Thyroid gland (tissue), 4 donors: ENCODE data around the gene MGMT. TPM values are rescaled to one million over a fixed set of nuclear protein-coding genes. Genes with fewer than 3 reads are reported as not detected.

Experiments used
- DNase-seq, 2 donors: peaks; one replicate each; pipeline ENCODE4 v3.0.0-alpha.2; 2019
- H3K27ac ChIP-seq, 3 donors: fragments of 200-600 bp; sonication (generic); 1 replicate in 2 of 3; 2 replicates in 1 of 3; pipeline ENCODE4 v1.5.1; 2016 to 2019; ENCODE audit warnings: mild to moderate bottlenecking in 1 of 3, moderate library complexity in 1 of 3
- H3K27me3 ChIP-seq: fragments of 200-600 bp; sonication (generic); one replicate; pipeline ENCODE4 v1.5.1; 2019
- H3K36me3 ChIP-seq, 2 donors: fragments of 200-600 bp; sonication (generic); one replicate each; pipeline ENCODE4 v1.5.1; 2016 to 2019
- H3K4me1 ChIP-seq, 2 donors: fragments of 200-600 bp; sonication (generic); one replicate each; pipeline ENCODE4 v1.5.1; 2017 to 2019
- H3K4me3 ChIP-seq, 3 donors: fragments of 200-600 bp; sonication (generic); replicated peaks in 1 of 3; 1 replicate in 2 of 3; 2 replicates in 1 of 3; pipeline ENCODE4 v1.5.1; 2016; ENCODE audit warnings: mild to moderate bottlenecking in 1 of 3
- H3K9me3 ChIP-seq: fragments of 200-600 bp; sonication (generic); one replicate; pipeline ENCODE4 v1.5.1; 2017
- CTCF ChIP-seq, 6 experiments: fragments of 200-600 bp in 3 of 6; fragments of 450-650 bp in 3 of 6; sonication (generic) in 3 of 6; IDR thresholded peaks; one replicate each; pipeline ENCODE4 v1.5.1; 2016 to 2019; ENCODE audit warnings: antibody characterized with exemption in 6 of 6, mild to moderate bottlenecking in 2 of 6, inconsistent platforms in 1 of 6, moderate library complexity in 1 of 6
- POLR2A ChIP-seq, 2 donors: fragments of 450-650 bp; IDR thresholded peaks; one replicate each; pipeline ENCODE4 v1.6.1; 2017; ENCODE audit warnings: antibody characterized with exemption in 2 of 2, mild to moderate bottlenecking in 2 of 2, moderate library complexity in 1 of 2
- WGBS, 2 donors: methylation state at CpG; one replicate each; pipeline ENCODE4 v1.1.5; 2017; 5-methylcytosine and 5-hydroxymethylcytosine counted together
- intact Hi-C: fragments of 100-400 bp; cut with DNase I; formaldehyde crosslinking; loops from one replicate; pipeline ENCODE4 v1.15.1; 2023
- total RNA-seq, 4 donors: library from RNA; depleted of rRNA; stranded (reverse); fragments of >200 nt; gene quantifications; one replicate each; pipeline ENCODE4 v1.2.3, GENCODE V29; 2016

The MGMT gene
- total RNA-seq, 4 donors from 2014 or later, result 17.6 to 48.7 (median 30.7) TPM

DNA sequence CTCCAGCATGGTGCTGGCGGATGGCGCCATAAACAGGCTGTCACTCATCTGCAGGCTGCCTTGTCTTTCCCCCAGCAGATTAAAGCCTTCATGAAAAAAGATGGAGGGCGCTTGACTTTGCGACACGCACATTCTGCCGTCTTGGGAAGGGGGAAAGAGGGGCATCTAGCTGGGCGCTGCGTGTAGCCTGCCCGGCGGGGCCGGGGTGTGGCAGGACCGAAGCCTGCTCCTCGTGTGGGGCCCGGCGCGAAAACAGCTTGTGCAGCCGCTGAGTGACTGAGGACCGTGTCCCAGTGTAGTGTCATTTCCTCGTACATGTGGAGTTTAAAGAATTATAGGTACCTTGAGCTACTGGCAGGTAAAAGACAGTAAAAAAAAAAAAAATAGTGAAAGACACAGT lies 97.9 kb downstream of the MGMT start:
- Histone ChIP-seq H3K27ac (no peak overlapping the region), H3K9me3 (no peaks in the 10 kb centered on the region), H3K4me1 (no peaks in the 10 kb centered on the region), H3K36me3 (no peaks in the 10 kb centered on the region), H3K27me3 (no peaks in the 10 kb centered on the region), H3K4me3 (no peak overlapping the region)
- WGBS, 2 donors, result 95% methylated on average over 19 of the region's 19 CpGs
- intact Hi-C loops, result no loop called here
- TF ChIP-seq CTCF (IDR thresholded peaks at IDR 0.05) (no peak), POLR2A (IDR thresholded peaks at IDR 0.05) (no peak)
- DNase-seq, result no peak

DNA sequence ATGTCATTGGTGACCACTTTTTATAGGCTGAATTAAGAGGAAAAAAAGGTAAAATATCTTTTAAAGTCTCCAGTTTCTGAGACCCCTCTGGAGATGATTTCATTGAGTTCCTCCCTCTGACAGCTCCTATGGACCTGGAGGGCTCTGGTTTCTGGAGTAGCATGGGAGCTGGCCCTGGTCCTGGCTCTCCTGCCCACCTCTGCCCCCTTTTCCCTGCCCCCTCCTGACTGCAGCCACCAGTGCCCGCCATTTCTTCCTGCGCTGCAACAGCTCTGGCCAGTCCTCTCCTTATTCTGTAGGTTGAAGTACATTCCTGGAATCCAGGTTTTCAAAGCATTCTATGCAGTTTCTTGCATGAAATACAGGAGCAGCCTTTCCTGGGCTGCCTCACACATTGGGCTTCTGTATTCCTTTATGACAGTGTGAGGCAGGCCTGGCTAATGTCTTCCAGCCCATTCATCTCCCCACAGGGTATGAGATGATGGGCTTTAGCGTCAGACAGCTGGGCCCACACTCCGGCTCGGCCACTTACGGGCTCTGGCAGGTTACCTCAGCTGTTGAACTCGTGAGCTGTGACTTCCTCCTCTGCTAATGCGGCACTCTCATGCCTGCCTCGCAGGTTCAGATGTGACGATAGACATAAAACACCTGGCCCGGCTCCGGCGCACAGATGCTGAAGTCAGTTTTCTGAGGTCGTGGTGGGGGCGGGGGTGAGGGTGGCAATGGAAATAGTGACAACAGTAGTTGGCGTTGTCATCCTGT lies 101.7 kb downstream of the MGMT start:
- 80 to 81% methylated on average over 13 to 16 of the region's 16 CpGs for WGBS, 2 donors

GRCh38 chr10:129570185-129570584 lies 103.1 kb downstream of the MGMT start:
- WGBS, 2 donors, result 95 to 96% methylated on average over 11 of the region's 11 CpGs
- TF ChIP-seq POLR2A (IDR thresholded peaks at IDR 0.05), result no peak
- TF ChIP-seq CTCF (IDR thresholded peaks at IDR 0.05), result no peak

More for the DNA sequence above, 101.7 kb downstream of the MGMT start:
- TF ChIP-seq CTCF (IDR thresholded peaks at IDR 0.05), result no peak
- TF ChIP-seq POLR2A (IDR thresholded peaks at IDR 0.05), result no peak
- intact Hi-C loops, result no loop called here
- Histone ChIP-seq H3K4me3 (no peak overlapping the region), H3K9me3 (no peaks in the 10 kb centered on the region), H3K4me1 (no peaks in the 10 kb centered on the region), H3K27ac (no peak overlapping the region), H3K36me3 (no peaks in the 10 kb centered on the region), H3K27me3 (no peaks in the 10 kb centered on the region)
- no peak for DNase-seq

GRCh38 chr10:129579228-129579627 lies 112.2 kb downstream of the MGMT start:
- Histone ChIP-seq H3K27me3 (no peaks in the 10 kb centered on the region), H3K27ac (no peak overlapping the region), H3K9me3 (no peaks in the 10 kb centered on the region), H3K4me1 (no peaks in the 10 kb centered on the region), H3K4me3 (no peak overlapping the region), H3K36me3 (no peaks in the 10 kb centered on the region)
- no peak for DNase-seq
- WGBS, 2 donors, result 61% methylated on average over 12 of the region's 12 CpGs
- no peak for TF ChIP-seq CTCF (IDR thresholded peaks at IDR 0.05)
- TF ChIP-seq POLR2A (IDR thresholded peaks at IDR 0.05), result no peak
- intact Hi-C loops, result no loop called here

More at GRCh38 chr10:129570185-129570584, 103.1 kb downstream of the MGMT start:
- no peaks in the 10 kb centered on the region for H3K9me3 ChIP-seq
- H3K4me1 ChIP-seq, result no peaks in the 10 kb centered on the region
- no peaks in the 10 kb centered on the region for H3K27me3 ChIP-seq
- no peaks in the 10 kb centered on the region for H3K36me3 ChIP-seq
- H3K27ac ChIP-seq, result no peak overlapping the region
- no peak for DNase-seq
- intact Hi-C loops, result no loop called here
- H3K4me3 ChIP-seq, result no peak overlapping the region

GRCh38 chr10:129580010-129580409 lies 113.0 kb downstream of the MGMT start:
- TF ChIP-seq CTCF (IDR thresholded peaks at IDR 0.05) (no peak), POLR2A (IDR thresholded peaks at IDR 0.05) (no peak)
- Histone ChIP-seq H3K36me3 (no peaks in the 10 kb centered on the region), H3K27me3 (no peaks in the 10 kb centered on the region), H3K9me3 (no peaks in the 10 kb centered on the region), H3K4me3 (no peak overlapping the region), H3K4me1 (no peaks in the 10 kb centered on the region), H3K27ac (no peak overlapping the region)
- intact Hi-C loops, result no loop called here
- 84% methylated on average over 13 of the region's 13 CpGs for WGBS, 2 donors
- DNase-seq, result no peak
